Panc1 (cell line): ENCODE data around the gene SGF29. TPM values are rescaled to one million over a fixed set of nuclear protein-coding genes. Genes with fewer than 3 reads are reported as not detected.
A peak's percentile ranks its signal among the peaks of the same experiment; 100 is the strongest.

Source experiments
- ATAC-seq: fragments of 200-7000 bp; cut with Tn5 transposase; 2 replicates; pipeline ENCODE4 v1.9.1; 2020; ENCODE audit warnings: mild to moderate bottlenecking, moderate library complexity
- BruUV-seq: library from RNA; stranded (reverse); fragments of 400-500 nt; replicated peaks from 2 replicates; lab custom pipeline; 2021; lab: Mats Ljungman, UMichigan
- CTCF ChIA-PET: fragments of 300-600 bp; sonication (Branson Sonifier 250); formaldehyde crosslinking; loops from one replicate; lab custom pipeline; 2022; ENCODE audit warnings: antibody characterized with exemption; lab: Charles Lee
- POLR2A ChIA-PET: fragments of 300-600 bp; sonication (Branson Sonifier 250); formaldehyde crosslinking; loops from one replicate; lab custom pipeline; 2022; ENCODE audit warnings: antibody characterized with exemption; lab: Charles Lee
- DNase-seq: peaks from one replicate; pipeline ENCODE4 v3.0.0-alpha.2; 2010; ENCODE audit warnings: low read depth, low spot score
- H3K27ac ChIP-seq: 2 replicates; pipeline ENCODE4 v1.5.1; 2011; ENCODE audit warnings: mild to moderate bottlenecking, low read length, inconsistent platforms
- H3K27me3 ChIP-seq: fragments of 200-500 bp; sonication (Bioruptor generic); 2 replicates; pipeline ENCODE4 v1.6.0; 2014; ENCODE audit warnings: low read length, inconsistent platforms; ENCODE audit not compliant: control insufficient read depth, insufficient read depth
- H3K36me3 ChIP-seq: fragments of 200-500 bp; sonication (Bioruptor generic); 2 replicates; pipeline ENCODE4 v1.5.1; 2014; ENCODE audit warnings: inconsistent platforms, mild to moderate bottlenecking, low read length, moderate library complexity; ENCODE audit not compliant: control insufficient read depth, insufficient read depth
- H3K4me1 ChIP-seq: 2 replicates; pipeline ENCODE4 v1.5.1; 2011; ENCODE audit warnings: inconsistent platforms, mild to moderate bottlenecking, low read length, moderate library complexity; ENCODE audit not compliant: control insufficient read depth, insufficient read depth
- H3K4me3 ChIP-seq, 2 experiments: 2 replicates each; pipeline ENCODE4 v1.5.1; 2011 to 2012; ENCODE audit warnings: low read depth in 2 of 2, low read length in 2 of 2, mild to moderate bottlenecking in 2 of 2, inconsistent platforms in 1 of 2, moderate library complexity in 1 of 2
- H3K9me3 ChIP-seq: fragments of 200-500 bp; sonication (Bioruptor generic); 2 replicates; pipeline ENCODE4 v1.5.1; 2014; ENCODE audit warnings: low read depth, mild to moderate bottlenecking, inconsistent platforms, low read length, moderate library complexity; ENCODE audit not compliant: control insufficient read depth, insufficient read depth
- CTCF ChIP-seq: fragments of 450-650 bp; IDR thresholded peaks from 2 replicates; pipeline ENCODE4 v1.5.1; 2017; ENCODE audit warnings: mild to moderate bottlenecking
- POLR2AphosphoS5 ChIP-seq: IDR thresholded peaks from 2 replicates; pipeline ENCODE4 v1.6.1; 2012; ENCODE audit warnings: mild to moderate bottlenecking, low read depth, low read length, moderate library complexity
- REST ChIP-seq, 2 experiments: IDR thresholded peaks; 2 replicates each; pipeline ENCODE4 v1.6.1; 2011 to 2012; ENCODE audit warnings: low read depth in 2 of 2, control low read depth in 1 of 2, low read length in 1 of 2, mild to moderate bottlenecking in 1 of 2, moderate library complexity in 1 of 2; ENCODE audit not compliant: insufficient read depth in 1 of 2
- SIN3A ChIP-seq: IDR thresholded peaks from 2 replicates; pipeline ENCODE4 v1.6.1; 2012; ENCODE audit warnings: low read depth, mild to moderate bottlenecking, low read length, moderate library complexity, borderline replicate concordance; ENCODE audit not compliant: insufficient read depth
- TCF7L2 ChIP-seq: IDR thresholded peaks from 2 replicates; pipeline ENCODE4 v1.6.1; 2011; ENCODE audit warnings: mild to moderate bottlenecking, low read depth, low read length, inconsistent platforms
- in situ Hi-C: cut with HindIII; loops from 2 replicates; pipeline ENCODE4 v1.10.0; 2016; ENCODE audit warnings: low sequenced_read_pairs, low pct_unique_long_range_greater_than_20kb
- intact Hi-C: fragments of 100-400 bp; cut with micrococcal nuclease; formaldehyde crosslinking; loops from one replicate; pipeline ENCODE4 v1.10.0; 2022; ENCODE audit not compliant: unreplicated experiment
- total RNA-seq: library from RNA; stranded (reverse); gene quantifications from one replicate; pipeline ENCODE4 v1.2.1, GENCODE V29; 2021; ENCODE audit not compliant: unreplicated experiment

Gene SGF29
- total RNA-seq, 1 experiment from 2014 or later, result 29.5 TPM

- no peak overlapping the region for H3K4me3 ChIP-seq
- H3K27me3 ChIP-seq, result no peaks in the 10 kb centered on the region
- intact Hi-C loops (no loop called here), in situ Hi-C loops (no loop called here)
- H3K27ac ChIP-seq, result no peak overlapping the region
- no peak for DNase-seq
- H3K4me1 ChIP-seq, result no peaks in the 10 kb centered on the region
- CTCF ChIA-PET, result no interaction called here
- H3K36me3 ChIP-seq, result no peaks in the 10 kb centered on the region
- POLR2A ChIA-PET, result no interaction called here
- no TSS peak for BruUV-seq
- no peak for ATAC-seq
- TF ChIP-seq POLR2AphosphoS5 (no peak), REST (IDR thresholded peaks at IDR 0.05; ENCODE audit: insufficient read depth in 1 of 2, low read depth in 2 of 2, low read length in 1 of 2) (no peak), CTCF (no peak), SIN3A (no peak), TCF7L2 (no peak)
- H3K9me3 ChIP-seq, result no peaks in the 10 kb centered on the region
These were observed 24.6 kb upstream of the SGF29 start for GRCh38 chr16:28529124-28529523.

GRCh38 chr16:28531777-28532744, 21.7 kb upstream of the SGF29 start:
- DNase-seq, result no peak
- CTCF ChIA-PET, result no interaction called here

More at GRCh38 chr16:28531777-28532744, 21.7 kb upstream of the SGF29 start:
- peak; percentile 76 for ATAC-seq
- H3K27me3 ChIP-seq, result no peaks in the 10 kb centered on the region
- intact Hi-C loops (no loop called here), in situ Hi-C loops (no loop called here)
- POLR2A ChIA-PET, result interaction anchor here (0.5 kb wide), 1 partner anchor 86 kb away, joined by 4 read pairs; no protein-coding TSS in a partner anchor
- no peaks in the 10 kb centered on the region for H3K36me3 ChIP-seq
- no peaks in the 10 kb centered on the region for H3K4me1 ChIP-seq
- TF ChIP-seq POLR2AphosphoS5, result no peak
- no peak for TF ChIP-seq SIN3A
- TF ChIP-seq CTCF, result no peak
- TF ChIP-seq TCF7L2, result no peak
- TF ChIP-seq REST (IDR thresholded peaks at IDR 0.05; ENCODE audit: insufficient read depth in 1 of 2, low read depth in 2 of 2, low read length in 1 of 2), result no peak
- no peak overlapping the region for H3K4me3 ChIP-seq
- no TSS peak for BruUV-seq
- no peak overlapping the region for H3K27ac ChIP-seq
- no peaks in the 10 kb centered on the region for H3K9me3 ChIP-seq
